ENCODE measurements around the gene CACNA1I.
"Not testable (repeated sequence)": the region's sequence is repeated elsewhere in the genome, so short reads cannot be mapped to it uniquely, and the experiment has no call there.

CACNA1I gene

GRCh38 chr22:39729141-39729934, 158.8 kb downstream of the CACNA1I start:
- ATAC-seq (ENCODE audit: low read depth) (no peak), DNase-seq (ENCODE audit: low spot score) (no peak)
- Histone ChIP-seq H3K27ac (ENCODE audit: poor library complexity, severe bottlenecking) (no peak overlapping the region), H3K4me1 (ENCODE audit: insufficient read depth, poor library complexity, severe bottlenecking) (no peaks in the 10 kb centered on the region), H3K4me3 (ENCODE audit: severe bottlenecking) (no peak overlapping the region), H3K36me3 (ENCODE audit: low read depth) (no peaks in the 10 kb centered on the region), H3K27me3 (ENCODE audit: insufficient read depth, poor library complexity, severe bottlenecking) (no peaks in the 10 kb centered on the region), H3K9me3 (ENCODE audit: severe bottlenecking) (no peaks in the 10 kb centered on the region)
- TF ChIP-seq, protein P1, sequence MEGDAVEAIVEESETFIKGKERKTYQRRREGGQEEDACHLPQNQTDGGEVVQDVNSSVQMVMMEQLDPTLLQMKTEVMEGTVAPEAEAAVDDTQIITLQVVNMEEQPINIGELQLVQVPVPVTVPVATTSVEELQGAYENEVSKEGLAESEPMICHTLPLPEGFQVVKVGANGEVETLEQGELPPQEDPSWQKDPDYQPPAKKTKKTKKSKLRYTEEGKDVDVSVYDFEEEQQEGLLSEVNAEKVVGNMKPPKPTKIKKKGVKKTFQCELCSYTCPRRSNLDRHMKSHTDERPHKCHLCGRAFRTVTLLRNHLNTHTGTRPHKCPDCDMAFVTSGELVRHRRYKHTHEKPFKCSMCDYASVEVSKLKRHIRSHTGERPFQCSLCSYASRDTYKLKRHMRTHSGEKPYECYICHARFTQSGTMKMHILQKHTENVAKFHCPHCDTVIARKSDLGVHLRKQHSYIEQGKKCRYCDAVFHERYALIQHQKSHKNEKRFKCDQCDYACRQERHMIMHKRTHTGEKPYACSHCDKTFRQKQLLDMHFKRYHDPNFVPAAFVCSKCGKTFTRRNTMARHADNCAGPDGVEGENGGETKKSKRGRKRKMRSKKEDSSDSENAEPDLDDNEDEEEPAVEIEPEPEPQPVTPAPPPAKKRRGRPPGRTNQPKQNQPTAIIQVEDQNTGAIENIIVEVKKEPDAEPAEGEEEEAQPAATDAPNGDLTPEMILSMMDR (IDR thresholded peaks at IDR 0.05; ENCODE audit: poor library complexity, severe bottlenecking) = no peak

DNA sequence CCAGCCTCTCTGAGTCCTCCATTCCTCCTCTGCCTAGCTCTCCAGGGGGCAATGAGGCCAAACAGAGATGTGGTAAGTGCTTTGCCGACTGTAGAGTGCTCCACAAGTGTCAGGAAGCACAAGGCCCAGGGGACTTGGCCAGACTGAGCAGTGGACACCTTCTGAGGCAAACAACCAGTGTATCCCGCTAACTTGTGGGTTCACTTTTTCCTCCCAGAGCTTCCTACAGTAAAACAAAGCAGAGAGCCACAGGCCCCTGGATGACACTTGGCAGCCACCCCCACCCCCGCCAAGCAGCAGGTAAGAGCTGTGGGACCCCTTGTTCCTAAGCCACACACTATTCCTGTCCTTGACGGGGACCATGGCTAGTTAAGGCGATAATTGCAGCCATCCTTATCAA, 160.9 kb downstream of the CACNA1I start:
- no peaks in the 10 kb centered on the region for H3K36me3 ChIP-seq (ENCODE audit: low read depth)
- DNase-seq (ENCODE audit: low spot score) (no peak), ATAC-seq (ENCODE audit: low read depth) (no peak)
- no peak overlapping the region for H3K4me3 ChIP-seq (ENCODE audit: severe bottlenecking)
- H3K27ac ChIP-seq (ENCODE audit: poor library complexity, severe bottlenecking) = no peak overlapping the region
- H3K9me3 ChIP-seq (ENCODE audit: severe bottlenecking) = no peaks in the 10 kb centered on the region
- no peaks in the 10 kb centered on the region for H3K27me3 ChIP-seq (ENCODE audit: insufficient read depth, poor library complexity, severe bottlenecking)
- TF ChIP-seq, protein P1 (IDR thresholded peaks at IDR 0.05; ENCODE audit: poor library complexity, severe bottlenecking) = no peak
- no peaks in the 10 kb centered on the region for H3K4me1 ChIP-seq (ENCODE audit: insufficient read depth, poor library complexity, severe bottlenecking)

GRCh38 chr22:39731881-39732555, 161.5 kb downstream of the CACNA1I start:
- H3K36me3 ChIP-seq (ENCODE audit: low read depth) = no peaks in the 10 kb centered on the region
- TF ChIP-seq, protein P1 (IDR thresholded peaks at IDR 0.05; ENCODE audit: poor library complexity, severe bottlenecking) = no peak
- H3K4me1 ChIP-seq (ENCODE audit: insufficient read depth, poor library complexity, severe bottlenecking) = no peaks in the 10 kb centered on the region
- H3K4me3 ChIP-seq (ENCODE audit: severe bottlenecking) = no peak overlapping the region
- H3K9me3 ChIP-seq (ENCODE audit: severe bottlenecking) = no peaks in the 10 kb centered on the region
- no peaks in the 10 kb centered on the region for H3K27me3 ChIP-seq (ENCODE audit: insufficient read depth, poor library complexity, severe bottlenecking)
- DNase-seq (ENCODE audit: low spot score) (no peak), ATAC-seq (ENCODE audit: low read depth) (no peak)
- no peak overlapping the region for H3K27ac ChIP-seq (ENCODE audit: poor library complexity, severe bottlenecking)

DNA sequence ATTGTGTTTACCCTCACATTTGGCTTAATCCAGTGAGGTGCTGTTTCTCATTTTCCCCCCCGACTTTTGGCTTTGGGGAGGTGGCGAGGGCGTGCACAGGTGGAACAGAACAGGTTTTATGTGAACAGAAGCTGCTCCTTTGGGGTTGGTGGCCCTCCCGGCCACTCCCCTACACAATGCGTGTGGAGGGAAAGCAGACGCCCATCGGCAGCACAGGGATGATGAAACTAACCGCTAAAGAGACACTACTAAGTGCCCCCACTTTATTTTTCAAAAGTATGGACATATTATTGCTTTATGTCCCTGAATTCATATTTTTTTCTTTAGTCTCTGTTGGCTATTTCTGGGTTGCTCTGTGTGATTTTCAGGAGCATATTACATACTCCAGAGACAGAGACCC, 162.1 kb downstream of the CACNA1I start:
- no peak overlapping the region for H3K4me3 ChIP-seq (ENCODE audit: severe bottlenecking)
- ATAC-seq (ENCODE audit: low read depth) = no peak
- no peaks in the 10 kb centered on the region for H3K36me3 ChIP-seq (ENCODE audit: low read depth)
- no peaks in the 10 kb centered on the region for H3K27me3 ChIP-seq (ENCODE audit: insufficient read depth, poor library complexity, severe bottlenecking)
- H3K9me3 ChIP-seq (ENCODE audit: severe bottlenecking) = no peaks in the 10 kb centered on the region
- TF ChIP-seq, protein P1 (IDR thresholded peaks at IDR 0.05; ENCODE audit: poor library complexity, severe bottlenecking) = no peak
- no peak for DNase-seq (ENCODE audit: low spot score)
- H3K27ac ChIP-seq (ENCODE audit: poor library complexity, severe bottlenecking) = no peak overlapping the region
- H3K4me1 ChIP-seq (ENCODE audit: insufficient read depth, poor library complexity, severe bottlenecking) = no peaks in the 10 kb centered on the region

- ATAC-seq (ENCODE audit: low read depth) (no peak), DNase-seq (ENCODE audit: low spot score) (no peak)
- TF ChIP-seq, protein P1 (IDR thresholded peaks at IDR 0.05; ENCODE audit: poor library complexity, severe bottlenecking) = no peak
- Histone ChIP-seq H3K9me3 (ENCODE audit: severe bottlenecking) (no peaks in the 10 kb centered on the region), H3K27me3 (ENCODE audit: insufficient read depth, poor library complexity, severe bottlenecking) (no peaks in the 10 kb centered on the region), H3K4me3 (ENCODE audit: severe bottlenecking) (no peak overlapping the region), H3K36me3 (ENCODE audit: low read depth) (no peaks in the 10 kb centered on the region), H3K27ac (ENCODE audit: poor library complexity, severe bottlenecking) (no peak overlapping the region), H3K4me1 (ENCODE audit: insufficient read depth, poor library complexity, severe bottlenecking) (no peaks in the 10 kb centered on the region)
Measured at GRCh38 chr22:39733191-39733590, 162.6 kb downstream of the CACNA1I start.

DNA sequence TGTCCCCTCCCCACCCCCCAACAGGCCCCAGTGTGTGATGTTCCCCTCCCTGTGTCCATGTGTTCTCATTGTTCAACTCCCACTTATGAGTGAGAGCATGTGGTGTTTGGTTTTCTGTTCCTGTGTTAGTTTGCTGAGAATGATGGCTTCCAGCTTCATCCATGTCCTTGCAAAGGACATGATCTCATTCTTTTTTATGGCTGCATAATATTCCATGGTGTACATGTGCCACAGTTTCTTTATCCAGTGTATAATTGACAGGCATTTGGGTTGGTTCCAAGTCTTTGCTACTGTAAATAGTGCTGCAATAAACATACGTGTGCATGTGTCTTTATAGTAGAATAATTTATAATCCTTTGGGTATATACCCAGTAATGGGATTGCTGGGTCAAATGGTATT, 163.5 kb downstream of the CACNA1I start:
- not testable (repeated sequence) for H3K4me1 ChIP-seq (ENCODE audit: insufficient read depth, poor library complexity, severe bottlenecking)

More for the DNA sequence above, 163.5 kb downstream of the CACNA1I start:
- H3K27ac ChIP-seq (ENCODE audit: poor library complexity, severe bottlenecking); H3K36me3 ChIP-seq (ENCODE audit: low read depth); H3K9me3 ChIP-seq (ENCODE audit: severe bottlenecking); H3K4me3 ChIP-seq (ENCODE audit: severe bottlenecking); ATAC-seq (ENCODE audit: low read depth); H3K27me3 ChIP-seq (ENCODE audit: insufficient read depth, poor library complexity, severe bottlenecking); DNase-seq (ENCODE audit: low spot score): not testable (repeated sequence)

Measured in RWPE2 (cell line).